ENCODE results near the gene NIPAL4. TPM values are rescaled to one million over a fixed set of nuclear protein-coding genes. Genes with fewer than 3 reads are reported as not detected.

Gene NIPAL4
- total RNA-seq, 1 experiment from 2014 or later, result not detected

DNA sequence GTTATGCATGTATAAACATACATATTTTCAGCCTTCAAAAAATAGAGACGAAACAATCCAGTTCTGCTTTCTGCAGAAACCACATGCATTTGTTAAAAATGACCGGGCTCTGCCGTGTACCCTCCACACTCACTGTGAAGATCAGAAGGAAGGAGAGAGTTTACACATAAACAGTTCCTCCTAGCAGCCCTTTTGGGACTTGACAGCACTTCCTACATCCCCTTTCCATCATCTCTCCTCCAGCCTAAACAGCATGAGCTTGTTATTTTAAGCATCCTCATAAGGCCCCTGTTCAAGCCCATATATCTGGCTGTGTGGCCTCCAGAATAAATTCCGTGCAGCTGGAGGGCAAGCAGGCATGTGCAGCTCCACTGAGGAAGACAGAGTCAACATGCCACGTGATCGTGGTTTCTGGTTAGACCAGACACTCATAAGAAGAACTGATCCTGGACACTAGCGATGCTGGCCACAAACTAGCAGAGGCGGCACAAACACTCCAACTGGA, 42.2 kb downstream of the NIPAL4 start:
- intact Hi-C loops (cut with micrococcal nuclease; ENCODE audit: unreplicated experiment) (no loop called here), in situ Hi-C loops (cut with HindIII; ENCODE audit: low pct_unique_long_range_greater_than_20kb, low sequenced_read_pairs) (no loop called here)
- CTCF ChIA-PET, result no interaction called here
- Histone ChIP-seq H3K36me3 (ENCODE audit: control insufficient read depth, insufficient read depth, low read length) (no peaks in the 10 kb centered on the region), H3K27me3 (ENCODE audit: control insufficient read depth, insufficient read depth, low read length) (no peaks in the 10 kb centered on the region), H3K9me3 (ENCODE audit: control insufficient read depth, insufficient read depth, low read depth, low read length) (no peaks in the 10 kb centered on the region), H3K4me3 (ENCODE audit: low read depth in 2 of 2, low read length in 2 of 2) (no peak overlapping the region), H3K27ac (ENCODE audit: low read length) (no peak overlapping the region), H3K4me1 (ENCODE audit: control insufficient read depth, insufficient read depth, low read length) (no peaks in the 10 kb centered on the region)
- TF ChIP-seq, protein P1, sequence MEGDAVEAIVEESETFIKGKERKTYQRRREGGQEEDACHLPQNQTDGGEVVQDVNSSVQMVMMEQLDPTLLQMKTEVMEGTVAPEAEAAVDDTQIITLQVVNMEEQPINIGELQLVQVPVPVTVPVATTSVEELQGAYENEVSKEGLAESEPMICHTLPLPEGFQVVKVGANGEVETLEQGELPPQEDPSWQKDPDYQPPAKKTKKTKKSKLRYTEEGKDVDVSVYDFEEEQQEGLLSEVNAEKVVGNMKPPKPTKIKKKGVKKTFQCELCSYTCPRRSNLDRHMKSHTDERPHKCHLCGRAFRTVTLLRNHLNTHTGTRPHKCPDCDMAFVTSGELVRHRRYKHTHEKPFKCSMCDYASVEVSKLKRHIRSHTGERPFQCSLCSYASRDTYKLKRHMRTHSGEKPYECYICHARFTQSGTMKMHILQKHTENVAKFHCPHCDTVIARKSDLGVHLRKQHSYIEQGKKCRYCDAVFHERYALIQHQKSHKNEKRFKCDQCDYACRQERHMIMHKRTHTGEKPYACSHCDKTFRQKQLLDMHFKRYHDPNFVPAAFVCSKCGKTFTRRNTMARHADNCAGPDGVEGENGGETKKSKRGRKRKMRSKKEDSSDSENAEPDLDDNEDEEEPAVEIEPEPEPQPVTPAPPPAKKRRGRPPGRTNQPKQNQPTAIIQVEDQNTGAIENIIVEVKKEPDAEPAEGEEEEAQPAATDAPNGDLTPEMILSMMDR (IDR thresholded peaks at IDR 0.05), result no peak
- TF ChIP-seq TCF7L2 (IDR thresholded peaks at IDR 0.05; ENCODE audit: low read depth, low read length), result no peak
- TF ChIP-seq, protein P2, sequence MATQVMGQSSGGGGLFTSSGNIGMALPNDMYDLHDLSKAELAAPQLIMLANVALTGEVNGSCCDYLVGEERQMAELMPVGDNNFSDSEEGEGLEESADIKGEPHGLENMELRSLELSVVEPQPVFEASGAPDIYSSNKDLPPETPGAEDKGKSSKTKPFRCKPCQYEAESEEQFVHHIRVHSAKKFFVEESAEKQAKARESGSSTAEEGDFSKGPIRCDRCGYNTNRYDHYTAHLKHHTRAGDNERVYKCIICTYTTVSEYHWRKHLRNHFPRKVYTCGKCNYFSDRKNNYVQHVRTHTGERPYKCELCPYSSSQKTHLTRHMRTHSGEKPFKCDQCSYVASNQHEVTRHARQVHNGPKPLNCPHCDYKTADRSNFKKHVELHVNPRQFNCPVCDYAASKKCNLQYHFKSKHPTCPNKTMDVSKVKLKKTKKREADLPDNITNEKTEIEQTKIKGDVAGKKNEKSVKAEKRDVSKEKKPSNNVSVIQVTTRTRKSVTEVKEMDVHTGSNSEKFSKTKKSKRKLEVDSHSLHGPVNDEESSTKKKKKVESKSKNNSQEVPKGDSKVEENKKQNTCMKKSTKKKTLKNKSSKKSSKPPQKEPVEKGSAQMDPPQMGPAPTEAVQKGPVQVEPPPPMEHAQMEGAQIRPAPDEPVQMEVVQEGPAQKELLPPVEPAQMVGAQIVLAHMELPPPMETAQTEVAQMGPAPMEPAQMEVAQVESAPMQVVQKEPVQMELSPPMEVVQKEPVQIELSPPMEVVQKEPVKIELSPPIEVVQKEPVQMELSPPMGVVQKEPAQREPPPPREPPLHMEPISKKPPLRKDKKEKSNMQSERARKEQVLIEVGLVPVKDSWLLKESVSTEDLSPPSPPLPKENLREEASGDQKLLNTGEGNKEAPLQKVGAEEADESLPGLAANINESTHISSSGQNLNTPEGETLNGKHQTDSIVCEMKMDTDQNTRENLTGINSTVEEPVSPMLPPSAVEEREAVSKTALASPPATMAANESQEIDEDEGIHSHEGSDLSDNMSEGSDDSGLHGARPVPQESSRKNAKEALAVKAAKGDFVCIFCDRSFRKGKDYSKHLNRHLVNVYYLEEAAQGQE (IDR thresholded peaks at IDR 0.05; ENCODE audit: insufficient read depth in 1 of 2, low read depth in 2 of 2, low read length in 1 of 2), result no peak
- no peak for TF ChIP-seq SIN3A (IDR thresholded peaks at IDR 0.05; ENCODE audit: borderline replicate concordance, insufficient read depth, low read depth, low read length)
- TF ChIP-seq POLR2AphosphoS5 (IDR thresholded peaks at IDR 0.05; ENCODE audit: low read depth, low read length), result no peak
- DNase-seq (ENCODE audit: low read depth, low spot score), result no peak
- BruUV-seq (replicated peaks), result no TSS peak
- POLR2A ChIA-PET, result no interaction called here
- no peak for ATAC-seq

- Histone ChIP-seq H3K9me3 (ENCODE audit: control insufficient read depth, insufficient read depth, low read depth, low read length) (no peaks in the 10 kb centered on the region), H3K27me3 (ENCODE audit: control insufficient read depth, insufficient read depth, low read length) (no peaks in the 10 kb centered on the region), H3K4me3 (ENCODE audit: low read depth in 2 of 2, low read length in 2 of 2) (no peak overlapping the region), H3K27ac (ENCODE audit: low read length) (no peak overlapping the region), H3K36me3 (ENCODE audit: control insufficient read depth, insufficient read depth, low read length) (no peaks in the 10 kb centered on the region), H3K4me1 (ENCODE audit: control insufficient read depth, insufficient read depth, low read length) (no peaks in the 10 kb centered on the region)
- TF ChIP-seq TCF7L2 (IDR thresholded peaks at IDR 0.05; ENCODE audit: low read depth, low read length) (no peak), POLR2AphosphoS5 (IDR thresholded peaks at IDR 0.05; ENCODE audit: low read depth, low read length) (no peak), SIN3A (IDR thresholded peaks at IDR 0.05; ENCODE audit: borderline replicate concordance, insufficient read depth, low read depth, low read length) (no peak)
- TF ChIP-seq, protein P2 (IDR thresholded peaks at IDR 0.05; ENCODE audit: insufficient read depth in 1 of 2, low read depth in 2 of 2, low read length in 1 of 2), result no peak
- TF ChIP-seq, protein P1 (IDR thresholded peaks at IDR 0.05), result no peak
- in situ Hi-C loops (cut with HindIII; ENCODE audit: low pct_unique_long_range_greater_than_20kb, low sequenced_read_pairs), result no loop called here
- intact Hi-C loops (cut with micrococcal nuclease; ENCODE audit: unreplicated experiment), result no loop called here
- BruUV-seq (replicated peaks), result no TSS peak
- ChIA-PET CTCF (no interaction called here), POLR2A (no interaction called here)
- no peak for ATAC-seq
- DNase-seq (ENCODE audit: low read depth, low spot score), result no peak
Measured at GRCh38 chr5:157504053-157504452, 44.0 kb downstream of the NIPAL4 start.
